Measurements from ENCODE around the gene TMEFF2. TPM values are rescaled to one million over a fixed set of nuclear protein-coding genes. Genes with fewer than 3 reads are reported as not detected.

The TMEFF2 gene
- total and polyA plus RNA-seq, 2 donors (not counting 1 experiment from before 2014, with no cell fraction given): not detected

GRCh38 chr2:191927991-191928390 lies 266.7 kb downstream of the TMEFF2 start:
- Histone ChIP-seq H3K9me3 (ENCODE audit: control extremely low read depth in 1 of 3, control insufficient read depth in 2 of 3, insufficient read depth in 1 of 3, low read length in 2 of 3) (no peaks in the 10 kb centered on the region), H3K9ac (ENCODE audit: low read length) (no peak overlapping the region), H4K20me1 (ENCODE audit: control insufficient read depth, insufficient read depth, low read length, poor library complexity, severe bottlenecking) (no peaks in the 10 kb centered on the region), H3K27ac (ENCODE audit: low read length in 2 of 2) (no peak overlapping the region), H3K4me1 (ENCODE audit: control insufficient read depth in 2 of 2, insufficient read depth in 2 of 2, low read length in 2 of 2) (no peaks in the 10 kb centered on the region), H2AFZ (ENCODE audit: insufficient read depth, low read depth, low read length, poor library complexity, severe bottlenecking) (no peak overlapping the region), H3K27me3 (replicated peaks in 1 of 4; ENCODE audit: control extremely low read depth in 1 of 4, control insufficient read depth in 3 of 4, insufficient read depth in 4 of 4, low read length in 3 of 4) (no peaks in the 10 kb centered on the region), H3K4me3 (ENCODE audit: control extremely low read depth in 1 of 5, extremely low read depth in 1 of 5, insufficient read depth in 1 of 5, low read depth in 2 of 5, low read length in 4 of 5) (no peak overlapping the region), H3K79me2 (ENCODE audit: control insufficient read depth, insufficient read depth, low read length) (no peaks in the 10 kb centered on the region), H3K36me3 (replicated peaks in 1 of 2; ENCODE audit: control extremely low read depth in 1 of 2, control insufficient read depth in 1 of 2, extremely low read depth in 1 of 2, insufficient read depth in 2 of 2, low read length in 1 of 2) (no peaks in the 10 kb centered on the region), H3K4me2 (replicated peaks; ENCODE audit: low read depth, low read length, poor library complexity, severe bottlenecking) (no peak overlapping the region)
- ChIA-PET CTCF (no interaction called here), POLR2A (no interaction called here)
- no peak for TF ChIP-seq EZH2 (IDR thresholded peaks at IDR 0.05; ENCODE audit: borderline replicate concordance, insufficient read depth, low read depth, low read length, poor library complexity, severe bottlenecking)
- no peak for TF ChIP-seq CTCF (IDR thresholded peaks at IDR 0.05)
- intact Hi-C loops (cut with micrococcal nuclease): no loop called here
- no peaks in the 10 kb centered on the region for H3K27me3 Mint-ChIP-seq
- H3K9me3 Mint-ChIP-seq (ENCODE audit: insufficient read depth): no peaks in the 10 kb centered on the region
- no peak for ATAC-seq (ENCODE audit: low read depth)
- no peak overlapping the region for H3K4me3 Mint-ChIP-seq
- no peak overlapping the region for H3K27ac Mint-ChIP-seq
- no peaks in the 10 kb centered on the region for H3K4me1 Mint-ChIP-seq
- DNase-seq: no peak
- no CpG with 5 or more reads among the region's 3 CpGs for WGBS (ENCODE audit: insufficient coverage)

- Histone ChIP-seq H3K27ac (ENCODE audit: low read length in 2 of 2) (no peak overlapping the region), H3K79me2 (ENCODE audit: control insufficient read depth, insufficient read depth, low read length) (no peaks in the 10 kb centered on the region), H3K4me1 (ENCODE audit: control insufficient read depth in 2 of 2, insufficient read depth in 2 of 2, low read length in 2 of 2) (no peaks in the 10 kb centered on the region), H3K9me3 (ENCODE audit: control extremely low read depth in 1 of 3, control insufficient read depth in 2 of 3, insufficient read depth in 1 of 3, low read length in 2 of 3) (peaks cover 0 to 4% (median 0%) of the 10 kb centered on the region in 3 donors), H3K4me2 (replicated peaks; ENCODE audit: low read depth, low read length, poor library complexity, severe bottlenecking) (no peak overlapping the region), H2AFZ (ENCODE audit: insufficient read depth, low read depth, low read length, poor library complexity, severe bottlenecking) (no peak overlapping the region), H3K9ac (ENCODE audit: low read length) (no peak overlapping the region), H3K4me3 (ENCODE audit: control extremely low read depth in 1 of 5, extremely low read depth in 1 of 5, insufficient read depth in 1 of 5, low read depth in 2 of 5, low read length in 4 of 5) (no peak overlapping the region), H3K27me3 (replicated peaks in 1 of 4; ENCODE audit: control extremely low read depth in 1 of 4, control insufficient read depth in 3 of 4, insufficient read depth in 4 of 4, low read length in 3 of 4) (no peaks in the 10 kb centered on the region), H3K36me3 (replicated peaks in 1 of 2; ENCODE audit: control extremely low read depth in 1 of 2, control insufficient read depth in 1 of 2, extremely low read depth in 1 of 2, insufficient read depth in 2 of 2, low read length in 1 of 2) (no peaks in the 10 kb centered on the region), H4K20me1 (ENCODE audit: control insufficient read depth, insufficient read depth, low read length, poor library complexity, severe bottlenecking) (no peaks in the 10 kb centered on the region)
- no peak for TF ChIP-seq CTCF (IDR thresholded peaks at IDR 0.05)
- TF ChIP-seq EZH2 (IDR thresholded peaks at IDR 0.05; ENCODE audit: borderline replicate concordance, insufficient read depth, low read depth, low read length, poor library complexity, severe bottlenecking): no peak
- ATAC-seq (ENCODE audit: low read depth): no peak
- CTCF ChIA-PET: no interaction called here
- POLR2A ChIA-PET: no interaction called here
- Mint-ChIP-seq H3K27ac (no peak overlapping the region), H3K27me3 (no peaks in the 10 kb centered on the region), H3K9me3 (ENCODE audit: insufficient read depth) (no peaks in the 10 kb centered on the region), H3K4me3 (no peak overlapping the region), H3K4me1 (no peaks in the 10 kb centered on the region)
- DNase-seq: no peak
- WGBS (ENCODE audit: insufficient coverage): 38% methylated on average over 2 of the region's 4 CpGs
- intact Hi-C loops (cut with micrococcal nuclease): no loop called here
Measured at GRCh38 chr2:191927319-191927867, 267.3 kb downstream of the TMEFF2 start.

All from B cell (primary cell).